ENCODE measurements around the gene CD80.

- TF ChIP-seq EZH2 (IDR thresholded peaks at IDR 0.05) (no peak), POLR2AphosphoS5 (IDR thresholded peaks at IDR 0.05; ENCODE audit: borderline replicate concordance, low read depth, low read length) (no peak)
Observed at GRCh38 chr3:119514637-119515036, 44.8 kb downstream of the CD80 start.

Data from SK-N-MC (cell line).